ENCODE measurements around the gene TMIE.

Gene TMIE

DNA sequence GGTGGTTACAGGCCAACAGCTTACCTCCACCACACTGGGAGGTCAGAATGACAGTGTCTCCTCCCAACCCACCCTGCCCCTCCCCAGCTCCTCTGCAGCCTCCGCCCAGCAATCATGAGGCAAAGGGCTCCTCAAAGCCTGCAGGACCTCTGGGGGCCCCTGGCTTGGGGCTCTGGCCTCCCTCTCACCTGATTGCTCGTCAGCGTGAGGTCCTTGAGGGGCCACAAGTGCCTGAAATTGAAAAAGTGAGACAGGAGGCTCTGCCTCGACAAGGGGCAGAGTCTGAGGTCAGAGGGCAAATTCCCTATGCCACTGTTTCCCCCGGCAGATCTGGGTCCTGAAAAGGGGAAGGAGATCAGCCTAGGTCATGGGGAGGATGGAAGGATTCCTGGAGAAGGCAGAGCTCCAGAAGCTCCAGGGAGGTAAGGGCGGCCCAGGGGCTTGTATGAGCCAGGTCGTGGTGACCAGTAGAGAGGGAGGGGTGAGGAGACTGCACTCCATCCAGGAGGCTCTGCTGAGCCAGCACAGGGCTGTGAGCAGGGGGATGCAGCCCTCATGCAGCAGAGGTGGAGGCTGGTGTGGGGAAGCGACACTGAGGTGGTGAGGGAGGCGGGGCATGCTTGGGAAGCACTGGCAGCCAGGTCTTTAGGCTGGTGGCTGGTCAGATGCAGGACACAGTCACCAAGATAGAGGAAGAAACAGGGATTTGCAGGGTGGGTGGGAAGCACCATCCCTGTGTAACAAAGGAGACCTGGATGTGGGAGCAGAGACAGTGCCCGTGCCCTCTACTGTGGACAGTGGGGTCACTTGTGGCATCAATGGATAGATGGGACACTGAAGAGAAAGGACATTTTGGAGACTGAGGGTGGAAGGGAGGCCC, 27.8 kb upstream of the TMIE start:
- TF ChIP-seq, protein P1, sequence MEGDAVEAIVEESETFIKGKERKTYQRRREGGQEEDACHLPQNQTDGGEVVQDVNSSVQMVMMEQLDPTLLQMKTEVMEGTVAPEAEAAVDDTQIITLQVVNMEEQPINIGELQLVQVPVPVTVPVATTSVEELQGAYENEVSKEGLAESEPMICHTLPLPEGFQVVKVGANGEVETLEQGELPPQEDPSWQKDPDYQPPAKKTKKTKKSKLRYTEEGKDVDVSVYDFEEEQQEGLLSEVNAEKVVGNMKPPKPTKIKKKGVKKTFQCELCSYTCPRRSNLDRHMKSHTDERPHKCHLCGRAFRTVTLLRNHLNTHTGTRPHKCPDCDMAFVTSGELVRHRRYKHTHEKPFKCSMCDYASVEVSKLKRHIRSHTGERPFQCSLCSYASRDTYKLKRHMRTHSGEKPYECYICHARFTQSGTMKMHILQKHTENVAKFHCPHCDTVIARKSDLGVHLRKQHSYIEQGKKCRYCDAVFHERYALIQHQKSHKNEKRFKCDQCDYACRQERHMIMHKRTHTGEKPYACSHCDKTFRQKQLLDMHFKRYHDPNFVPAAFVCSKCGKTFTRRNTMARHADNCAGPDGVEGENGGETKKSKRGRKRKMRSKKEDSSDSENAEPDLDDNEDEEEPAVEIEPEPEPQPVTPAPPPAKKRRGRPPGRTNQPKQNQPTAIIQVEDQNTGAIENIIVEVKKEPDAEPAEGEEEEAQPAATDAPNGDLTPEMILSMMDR (IDR thresholded peaks at IDR 0.05; ENCODE audit: low read depth, low read length, missing control alignments) = no peak
- no peak overlapping the region for H3K4me3 ChIP-seq (ENCODE audit: low read depth, low read length)
- no peak for DNase-seq (ENCODE audit: low read depth)

DNA sequence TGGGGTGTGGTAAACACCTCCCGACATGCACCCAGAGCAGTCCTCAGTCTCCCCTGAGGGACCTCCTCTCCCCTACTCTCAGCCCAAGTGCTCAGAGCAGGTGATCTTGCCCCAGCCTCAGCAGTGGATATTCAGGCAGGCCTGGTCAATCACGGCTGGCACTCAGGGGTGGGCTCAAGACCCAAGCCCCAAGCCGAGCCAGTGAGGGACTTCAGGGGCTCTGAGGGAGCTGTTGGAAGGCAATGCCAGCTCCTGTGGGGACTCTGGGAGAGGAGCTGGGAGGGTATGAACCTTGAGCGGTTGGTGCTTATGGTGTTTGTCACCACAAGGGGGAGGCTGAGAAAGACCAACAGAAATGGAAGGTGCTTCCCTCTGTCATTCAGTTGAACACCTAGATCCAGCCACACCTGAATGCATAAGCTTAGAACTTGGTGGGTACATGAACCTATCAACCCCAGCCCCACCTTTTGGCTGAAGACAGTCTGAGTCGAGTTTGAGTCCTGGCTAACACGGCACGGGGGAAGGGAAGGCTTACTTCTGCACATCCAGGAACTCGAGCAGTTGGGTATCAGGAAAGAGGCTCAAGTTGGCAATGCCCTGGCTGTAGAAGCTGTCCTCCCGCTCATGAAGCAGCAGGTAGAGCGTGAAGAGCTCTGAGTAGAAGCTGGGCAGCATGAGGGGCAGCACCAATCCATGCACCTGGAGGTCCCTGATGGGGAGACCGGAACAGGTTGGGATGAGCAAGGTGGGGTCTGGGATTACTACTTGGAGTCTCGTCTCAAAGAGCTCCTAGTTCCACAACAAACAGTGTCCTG, 27.0 kb upstream of the TMIE start:
- H3K4me3 ChIP-seq (ENCODE audit: low read depth, low read length) = no peak overlapping the region
- DNase-seq (ENCODE audit: low read depth) = no peak
- TF ChIP-seq, protein P1 (IDR thresholded peaks at IDR 0.05; ENCODE audit: low read depth, low read length, missing control alignments) = peak; percentile 57

DNA sequence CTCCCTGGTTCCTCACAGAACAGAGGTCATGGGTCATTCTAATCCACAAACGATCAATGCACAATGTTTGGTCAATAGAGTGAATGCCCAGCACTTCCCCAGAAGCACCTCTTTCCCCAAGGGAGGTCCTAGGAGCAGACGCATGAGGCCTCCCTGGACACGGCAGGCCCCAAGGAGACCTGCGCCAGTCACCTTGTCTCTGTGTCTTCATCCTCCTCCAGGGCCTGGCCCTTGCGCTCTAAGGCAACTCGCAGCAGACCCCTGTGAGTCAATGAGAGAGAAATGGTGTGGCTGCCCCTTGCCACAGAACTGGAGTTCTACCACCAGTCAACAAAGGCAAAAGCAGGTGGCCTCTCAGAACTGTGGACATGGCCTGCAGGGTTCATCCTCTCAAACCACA, 25.8 kb upstream of the TMIE start:
- TF ChIP-seq, protein P1 (IDR thresholded peaks at IDR 0.05; ENCODE audit: low read depth, low read length, missing control alignments) = no peak
- DNase-seq (ENCODE audit: low read depth) = no peak
- H3K4me3 ChIP-seq (ENCODE audit: low read depth, low read length) = no peak overlapping the region

DNA sequence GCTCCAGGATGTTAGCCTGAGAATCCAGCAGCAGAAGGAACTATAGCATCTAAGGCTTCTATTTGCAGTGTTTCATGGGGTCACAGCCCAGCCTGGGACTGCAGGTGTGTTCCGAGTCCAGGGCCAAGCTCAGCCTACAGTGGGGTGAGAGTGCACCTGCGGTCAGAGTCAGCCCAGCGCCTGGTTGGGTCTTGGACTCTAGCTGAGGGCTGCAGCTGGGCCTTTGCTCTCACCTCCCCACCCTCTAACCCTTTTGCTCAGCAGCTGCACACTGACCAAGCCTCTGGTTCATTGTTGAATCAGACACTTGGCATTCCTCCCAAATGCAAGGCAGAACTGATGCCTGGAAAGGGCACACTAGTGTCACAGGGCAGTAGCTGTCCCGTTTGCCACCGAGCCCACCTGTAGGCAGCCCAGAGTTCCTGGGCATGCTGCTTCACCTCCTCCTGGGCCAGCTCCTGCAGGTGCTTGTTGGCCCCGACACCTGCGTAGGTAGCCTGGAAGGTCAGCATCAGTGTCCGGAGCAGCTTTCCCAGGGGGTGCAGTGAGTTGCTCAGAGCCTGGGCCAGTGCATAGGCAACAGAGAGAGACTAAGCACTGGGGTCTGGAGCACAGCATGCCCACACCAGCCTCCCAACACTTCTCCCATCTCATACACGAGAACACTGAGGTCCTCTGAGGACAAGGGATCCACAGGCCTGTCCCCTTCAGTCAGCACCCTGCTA, 25.2 kb upstream of the TMIE start:
- H3K4me3 ChIP-seq (ENCODE audit: low read depth, low read length) = no peak overlapping the region
- no peak for DNase-seq (ENCODE audit: low read depth)
- TF ChIP-seq, protein P1 (IDR thresholded peaks at IDR 0.05; ENCODE audit: low read depth, low read length, missing control alignments) = no peak

DNA sequence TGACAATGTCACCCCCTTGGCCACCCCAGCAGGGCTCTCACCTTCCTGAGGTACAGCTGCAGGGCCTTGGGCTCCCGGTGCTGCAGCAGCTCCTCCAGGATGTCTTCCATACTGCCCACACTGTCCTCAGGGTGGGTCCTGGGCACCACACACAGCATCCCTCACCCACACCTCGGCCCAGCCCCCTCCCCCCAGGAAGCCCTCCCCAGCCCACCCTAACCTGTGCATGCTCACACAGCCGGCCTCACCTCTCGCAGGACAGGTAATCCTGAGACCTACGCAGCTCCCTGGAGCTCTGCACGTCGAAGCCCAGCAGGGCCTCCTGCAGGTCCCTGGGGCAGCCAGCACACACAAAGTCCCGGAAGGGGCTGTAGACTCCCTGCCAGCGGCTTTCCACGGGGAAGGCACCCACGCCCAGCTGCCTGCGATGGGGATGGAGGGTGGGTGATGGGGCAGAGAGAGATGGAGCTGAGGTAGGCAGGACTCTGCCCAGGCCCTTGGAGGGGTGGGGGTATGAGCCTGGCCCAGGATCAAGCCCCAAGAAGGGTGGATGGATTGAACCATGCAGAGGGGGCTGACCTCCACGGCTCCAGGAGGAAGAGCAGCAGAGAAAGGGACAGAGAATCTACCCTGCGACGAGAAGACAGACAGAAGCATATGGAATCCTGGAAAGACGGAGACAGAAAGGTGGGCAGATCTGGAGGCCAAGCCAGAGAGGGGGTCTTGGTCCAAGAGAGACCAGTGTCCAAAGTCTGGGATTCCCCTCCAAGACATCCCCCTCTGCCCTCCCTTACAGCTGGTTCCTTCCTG, 24.4 kb upstream of the TMIE start:
- no peak overlapping the region for H3K4me3 ChIP-seq (ENCODE audit: low read depth, low read length)
- TF ChIP-seq, protein P1 (IDR thresholded peaks at IDR 0.05; ENCODE audit: low read depth, low read length, missing control alignments) = no peak
- DNase-seq (ENCODE audit: low read depth) = no peak

DNA sequence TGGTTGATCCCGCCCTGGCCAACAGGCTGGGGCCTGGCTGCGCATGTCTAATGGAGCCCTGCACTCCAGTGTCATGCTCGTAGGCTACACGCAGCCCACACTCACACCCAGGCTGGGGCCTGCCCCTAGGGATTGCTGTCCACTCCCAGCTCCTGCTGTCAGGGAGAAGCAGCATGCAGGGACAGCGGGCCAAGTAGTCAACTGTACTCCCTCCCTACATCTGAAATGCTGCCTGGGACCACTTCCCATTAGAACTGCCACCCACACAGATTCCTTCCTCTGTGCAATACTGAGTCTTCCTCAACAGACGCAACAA, 23.8 kb upstream of the TMIE start:
- H3K4me3 ChIP-seq (ENCODE audit: low read depth, low read length) = no peak overlapping the region
- no peak for DNase-seq (ENCODE audit: low read depth)
- TF ChIP-seq, protein P1 (IDR thresholded peaks at IDR 0.05; ENCODE audit: low read depth, low read length, missing control alignments) = no peak
